Measurements from ENCODE around the gene CAPS.

The CAPS gene

GRCh38 chr19:5896365-5897076 is 17.5 kb upstream of the CAPS start:
- peaks cover 14% of the 10 kb centered on the region for H3K4me1 Mint-ChIP-seq

GRCh38 chr19:5897189-5897969 is 16.7 kb upstream of the CAPS start:
- Mint-ChIP-seq H3K4me3 (no peak overlapping the region), H3K27me3 (no peaks in the 10 kb centered on the region), H3K36me3 (ENCODE audit: low read depth) (peaks cover 9% of the 10 kb centered on the region), H3K27ac (no peak overlapping the region), H3K4me1 (peaks cover 16% of the 10 kb centered on the region), H3K9me3 (no peaks in the 10 kb centered on the region)
- ATAC-seq (no peak), DNase-seq (no peak)

More at GRCh38 chr19:5896365-5897076, 17.5 kb upstream of the CAPS start:
- Mint-ChIP-seq H3K27ac (no peak overlapping the region), H3K9me3 (no peaks in the 10 kb centered on the region), H3K4me3 (no peak overlapping the region), H3K27me3 (no peaks in the 10 kb centered on the region), H3K36me3 (ENCODE audit: low read depth) (peaks cover 9% of the 10 kb centered on the region)
- ATAC-seq = no peak
- DNase-seq = no peak

GRCh38 chr19:5899728-5900526 is 14.1 kb upstream of the CAPS start:
- H3K36me3 Mint-ChIP-seq (ENCODE audit: low read depth) = peaks cover 11% of the 10 kb centered on the region
- no peaks in the 10 kb centered on the region for H3K9me3 Mint-ChIP-seq
- peaks cover 32% of the 10 kb centered on the region for H3K4me1 Mint-ChIP-seq
- H3K27ac Mint-ChIP-seq = no peak overlapping the region
- H3K4me3 Mint-ChIP-seq = no peak overlapping the region
- ATAC-seq (no peak), DNase-seq (no peak)
- no peaks in the 10 kb centered on the region for H3K27me3 Mint-ChIP-seq

- Mint-ChIP-seq H3K27ac (peak overlapping the region; percentile 62), H3K9me3 (no peaks in the 10 kb centered on the region), H3K4me1 (peaks cover 36% of the 10 kb centered on the region), H3K36me3 (ENCODE audit: low read depth) (peaks cover 11% of the 10 kb centered on the region), H3K27me3 (no peaks in the 10 kb centered on the region), H3K4me3 (no peak overlapping the region)
- ATAC-seq (no peak), DNase-seq (no peak)
Observed at GRCh38 chr19:5900976-5901375, 13.1 kb upstream of the CAPS start.

GRCh38 chr19:5903056-5903623 is 10.9 kb upstream of the CAPS start:
- no peaks in the 10 kb centered on the region for H3K9me3 Mint-ChIP-seq
- H3K4me1 Mint-ChIP-seq = peaks cover 57% of the 10 kb centered on the region
- H3K27ac Mint-ChIP-seq = peak overlapping the region; percentile 99
- peaks cover 18% of the 10 kb centered on the region for H3K36me3 Mint-ChIP-seq (ENCODE audit: low read depth)
- DNase-seq (peak; percentile 29), ATAC-seq (no peak)
- peak overlapping the region; percentile 94 for H3K4me3 Mint-ChIP-seq
- H3K27me3 Mint-ChIP-seq = no peaks in the 10 kb centered on the region

- Mint-ChIP-seq H3K27ac (peak within 1 kb of the TSS; percentile 99), H3K27me3 (no peaks in the 10 kb centered on the region), H3K36me3 (ENCODE audit: low read depth) (peaks cover 18% of the 10 kb centered on the region), H3K4me3 (peak within 1 kb of the TSS; percentile 94), H3K9me3 (no peaks in the 10 kb centered on the region), H3K4me1 (peaks cover 57% of the 10 kb centered on the region)
- ATAC-seq (peak; percentile 41), DNase-seq (peak; percentile 98)
Observed at GRCh38 chr19:5903624-5904351, 10.3 kb upstream of the CAPS start, which contains the start of gene NDUFA11. NDUFA11 (minus strand) TSS chr19:5903790; CDS start chr19:5903708, 82 bp downstream.

GRCh38 chr19:5904352-5905113 is 9.5 kb upstream of the CAPS start, which contains the start of gene VMAC:
VMAC (plus strand) TSS chr19:5904872; CDS start chr19:5904891, 19 bp downstream.
- no peaks in the 10 kb centered on the region for H3K9me3 Mint-ChIP-seq
- peak; percentile 99 for DNase-seq
- peaks cover 57% of the 10 kb centered on the region for H3K4me1 Mint-ChIP-seq
- H3K4me3 Mint-ChIP-seq = peak within 1 kb of the TSS; percentile 94
- peak within 1 kb of the TSS; percentile 99 for H3K27ac Mint-ChIP-seq
- ATAC-seq = peak; percentile 86
- H3K27me3 Mint-ChIP-seq = no peaks in the 10 kb centered on the region
- H3K36me3 Mint-ChIP-seq (ENCODE audit: low read depth) = peaks cover 18% of the 10 kb centered on the region

- Mint-ChIP-seq H3K4me3 (peak overlapping the region; percentile 94), H3K27me3 (no peaks in the 10 kb centered on the region), H3K36me3 (ENCODE audit: low read depth) (peaks cover 15% of the 10 kb centered on the region), H3K4me1 (peaks cover 55% of the 10 kb centered on the region), H3K9me3 (no peaks in the 10 kb centered on the region), H3K27ac (peak overlapping the region; percentile 73)
- DNase-seq = no peak
- ATAC-seq = no peak
Observed at GRCh38 chr19:5905114-5905778, 8.8 kb upstream of the CAPS start.

- Mint-ChIP-seq H3K27ac (peak overlapping the region; percentile 87), H3K4me1 (peaks cover 42% of the 10 kb centered on the region), H3K36me3 (ENCODE audit: low read depth) (peaks cover 10% of the 10 kb centered on the region), H3K27me3 (no peaks in the 10 kb centered on the region), H3K4me3 (peak overlapping the region; percentile 42), H3K9me3 (no peaks in the 10 kb centered on the region)
- ATAC-seq (no peak), DNase-seq (peak; percentile 21)
Observed at GRCh38 chr19:5907241-5907640, 6.8 kb upstream of the CAPS start.

GRCh38 chr19:5908773-5909442 is 5.1 kb upstream of the CAPS start:
- H3K27me3 Mint-ChIP-seq = no peaks in the 10 kb centered on the region
- peaks cover 7% of the 10 kb centered on the region for H3K36me3 Mint-ChIP-seq (ENCODE audit: low read depth)
- H3K4me3 Mint-ChIP-seq = no peak overlapping the region
- no peak overlapping the region for H3K27ac Mint-ChIP-seq
- DNase-seq (no peak), ATAC-seq (no peak)
- H3K4me1 Mint-ChIP-seq = peaks cover 31% of the 10 kb centered on the region
- no peaks in the 10 kb centered on the region for H3K9me3 Mint-ChIP-seq

- ATAC-seq = no peak
- H3K27ac Mint-ChIP-seq = no peak overlapping the region
- DNase-seq = no peak
- H3K9me3 Mint-ChIP-seq = no peaks in the 10 kb centered on the region
- H3K4me3 Mint-ChIP-seq = no peak overlapping the region
- H3K27me3 Mint-ChIP-seq = no peaks in the 10 kb centered on the region
- H3K36me3 Mint-ChIP-seq (ENCODE audit: low read depth) = peaks cover 7% of the 10 kb centered on the region
- H3K4me1 Mint-ChIP-seq = peaks cover 24% of the 10 kb centered on the region
Observed at GRCh38 chr19:5910638-5910907, 3.5 kb upstream of the CAPS start.

- Mint-ChIP-seq H3K36me3 (ENCODE audit: low read depth) (peaks cover 9% of the 10 kb centered on the region), H3K4me1 (peaks cover 17% of the 10 kb centered on the region), H3K27me3 (no peaks in the 10 kb centered on the region)
Observed at GRCh38 chr19:5911366-5911765, 2.7 kb upstream of the CAPS start.

More at GRCh38 chr19:5911366-5911765, 2.7 kb upstream of the CAPS start:
- Mint-ChIP-seq H3K4me3 (no peak overlapping the region), H3K9me3 (no peaks in the 10 kb centered on the region), H3K27ac (no peak overlapping the region)
- DNase-seq (no peak), ATAC-seq (no peak)

Measured in activated naive CD8-positive, alpha-beta T cell treated with anti-CD3 and anti-CD28 coated beads, Interleukin-2, amount 50 U/mL, for 24 hours (primary cell).